ENCODE data around the gene MORN3. TPM values are rescaled to one million over a fixed set of nuclear protein-coding genes. Genes with fewer than 3 reads are reported as not detected.
A peak's percentile ranks its signal among the peaks of the same experiment; 100 is the strongest.
"Not testable (repeated sequence)": the region's sequence is repeated elsewhere in the genome, so short reads cannot be mapped to it uniquely, and the experiment has no call there.

MORN3 gene
- polyA plus RNA-seq, 1 donor (not counting 4 experiments of a cell fraction or from before 2014, with no cell fraction given): 0.30 TPM

DNA sequence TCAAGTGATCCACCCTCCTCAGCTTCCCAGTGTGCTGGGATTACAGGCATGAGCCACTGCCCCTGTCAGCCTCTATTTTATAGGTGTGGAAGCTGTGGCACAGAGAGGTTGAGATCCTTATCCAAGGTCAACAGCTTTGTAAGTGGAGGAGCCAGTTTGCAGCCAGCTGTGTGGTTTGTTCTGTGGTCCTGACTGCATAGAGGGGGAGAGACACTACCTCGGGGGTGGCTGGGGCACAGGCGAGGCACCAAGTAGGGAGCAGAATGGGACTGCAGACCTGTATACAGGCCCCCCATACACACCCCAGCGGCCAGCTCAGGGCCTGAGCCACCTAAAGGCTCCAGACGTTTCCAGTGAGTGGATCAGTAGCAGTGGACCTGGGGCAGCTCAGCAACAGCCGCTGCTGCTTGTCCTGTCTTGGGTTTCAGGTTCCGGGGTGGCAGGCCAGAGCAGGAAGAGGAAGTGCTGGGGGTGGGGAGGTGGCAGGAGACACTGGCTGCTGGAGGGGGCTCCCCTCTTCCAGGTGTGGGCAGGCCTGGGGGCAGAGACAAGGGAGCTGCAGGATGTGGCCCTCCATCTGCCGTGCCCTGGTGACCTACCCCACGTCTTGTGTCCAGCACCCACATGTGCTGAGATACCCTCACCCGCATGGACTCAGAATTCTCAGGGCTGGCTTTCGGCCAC, 32.1 kb downstream of the MORN3 start:
- H2AFZ ChIP-seq (ENCODE audit: control insufficient read depth, low read length): peak overlapping the region; percentile 12
- peaks cover 25% of the 10 kb centered on the region for H3K4me1 ChIP-seq (ENCODE audit: control insufficient read depth, extremely low read depth, insufficient read depth, low read length)
- dilution Hi-C loops (cut with MboI; ENCODE audit: extremely low pct_ligation_motif_present, low sequenced_read_pairs): no loop called here
- no peak for FAIRE-seq
- TF ChIP-seq EZH2 (IDR thresholded peaks at IDR 0.05; ENCODE audit: low read length): no peak
- no peaks in the 10 kb centered on the region for H3K27me3 ChIP-seq (ENCODE audit: control insufficient read depth, extremely low read depth, insufficient read depth, low read length)
- H4K20me1 ChIP-seq (ENCODE audit: control insufficient read depth, extremely low read depth, insufficient read depth, low read length): peaks cover 2% of the 10 kb centered on the region
- H3K9me3 ChIP-seq (ENCODE audit: control insufficient read depth, low read depth, low read length): no peaks in the 10 kb centered on the region
- no peaks in the 10 kb centered on the region for H3K9me1 ChIP-seq (ENCODE audit: control insufficient read depth, extremely low read depth, insufficient read depth, low read length)
- DNase-seq (ENCODE audit: low read depth, low spot score): no peak
- no peak overlapping the region for H3K4me3 ChIP-seq (ENCODE audit: control insufficient read depth in 2 of 3, extremely low read depth in 1 of 3, insufficient read depth in 2 of 3, low read depth in 1 of 3, low read length in 3 of 3)
- no peak overlapping the region for H3K4me2 ChIP-seq (ENCODE audit: control insufficient read depth, extremely low read depth, insufficient read depth, low read depth, low read length)
- no peak overlapping the region for H3K9ac ChIP-seq (ENCODE audit: control insufficient read depth, extremely low read depth, insufficient read depth, low read length)
- H3K36me3 ChIP-seq (ENCODE audit: control insufficient read depth in 2 of 2, extremely low read depth in 1 of 2, insufficient read depth in 2 of 2, low read length in 2 of 2): peaks cover 5 to 9% of the 10 kb centered on the region in 2 experiments
- peaks cover 45% of the 10 kb centered on the region for H3K79me2 ChIP-seq (ENCODE audit: control insufficient read depth, insufficient read depth, low read length)
- H3K27ac ChIP-seq (ENCODE audit: control insufficient read depth, insufficient read depth, low read length): no peak overlapping the region

DNA sequence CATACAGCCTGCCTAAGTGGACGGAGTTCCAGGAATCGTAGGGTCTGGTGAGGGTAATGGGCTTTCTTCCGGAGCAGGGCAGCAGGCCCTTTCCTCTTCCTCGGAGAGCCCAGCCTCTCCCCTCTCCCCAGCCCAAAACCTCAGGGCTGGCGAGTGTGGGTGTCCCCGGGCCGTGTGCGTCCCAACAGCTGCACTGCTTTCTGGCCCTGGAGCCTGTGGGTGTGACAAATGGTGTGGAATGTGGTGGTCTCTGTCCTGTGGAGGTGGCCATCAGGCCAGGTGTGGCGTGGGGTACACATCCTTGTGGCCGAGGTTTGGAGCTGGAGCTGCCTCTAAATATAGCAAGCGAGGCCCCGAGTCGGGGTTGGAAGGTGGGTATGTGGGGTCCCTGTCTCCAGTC, 34.6 kb downstream of the MORN3 start:
- H2AFZ ChIP-seq (ENCODE audit: control insufficient read depth, low read length): peak overlapping the region; percentile 12
- DNase-seq (ENCODE audit: low read depth, low spot score) (no peak), FAIRE-seq (no peak)
- peaks cover 4 to 15% of the 10 kb centered on the region in 2 experiments for H3K36me3 ChIP-seq (ENCODE audit: control insufficient read depth in 2 of 2, extremely low read depth in 1 of 2, insufficient read depth in 2 of 2, low read length in 2 of 2)
- H3K4me3 ChIP-seq (ENCODE audit: control insufficient read depth in 2 of 3, extremely low read depth in 1 of 3, insufficient read depth in 2 of 3, low read depth in 1 of 3, low read length in 3 of 3): no peak overlapping the region
- no peaks in the 10 kb centered on the region for H3K27me3 ChIP-seq (ENCODE audit: control insufficient read depth, extremely low read depth, insufficient read depth, low read length)
- H3K4me1 ChIP-seq (ENCODE audit: control insufficient read depth, extremely low read depth, insufficient read depth, low read length): peaks cover 31% of the 10 kb centered on the region
- no peaks in the 10 kb centered on the region for H4K20me1 ChIP-seq (ENCODE audit: control insufficient read depth, extremely low read depth, insufficient read depth, low read length)
- TF ChIP-seq, protein P1, sequence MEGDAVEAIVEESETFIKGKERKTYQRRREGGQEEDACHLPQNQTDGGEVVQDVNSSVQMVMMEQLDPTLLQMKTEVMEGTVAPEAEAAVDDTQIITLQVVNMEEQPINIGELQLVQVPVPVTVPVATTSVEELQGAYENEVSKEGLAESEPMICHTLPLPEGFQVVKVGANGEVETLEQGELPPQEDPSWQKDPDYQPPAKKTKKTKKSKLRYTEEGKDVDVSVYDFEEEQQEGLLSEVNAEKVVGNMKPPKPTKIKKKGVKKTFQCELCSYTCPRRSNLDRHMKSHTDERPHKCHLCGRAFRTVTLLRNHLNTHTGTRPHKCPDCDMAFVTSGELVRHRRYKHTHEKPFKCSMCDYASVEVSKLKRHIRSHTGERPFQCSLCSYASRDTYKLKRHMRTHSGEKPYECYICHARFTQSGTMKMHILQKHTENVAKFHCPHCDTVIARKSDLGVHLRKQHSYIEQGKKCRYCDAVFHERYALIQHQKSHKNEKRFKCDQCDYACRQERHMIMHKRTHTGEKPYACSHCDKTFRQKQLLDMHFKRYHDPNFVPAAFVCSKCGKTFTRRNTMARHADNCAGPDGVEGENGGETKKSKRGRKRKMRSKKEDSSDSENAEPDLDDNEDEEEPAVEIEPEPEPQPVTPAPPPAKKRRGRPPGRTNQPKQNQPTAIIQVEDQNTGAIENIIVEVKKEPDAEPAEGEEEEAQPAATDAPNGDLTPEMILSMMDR (optimal IDR thresholded peaks at IDR 0.05 in 1 of 3, IDR thresholded peaks at IDR 0.05 in 1 of 3, conservative IDR thresholded peaks at IDR 0.05 in 1 of 3; ENCODE audit: extremely low read depth in 1 of 3, insufficient read depth in 2 of 3, low read length in 3 of 3): no peak
- TF ChIP-seq EZH2 (IDR thresholded peaks at IDR 0.05; ENCODE audit: low read length): no peak
- H3K9me1 ChIP-seq (ENCODE audit: control insufficient read depth, extremely low read depth, insufficient read depth, low read length): no peaks in the 10 kb centered on the region
- H3K9ac ChIP-seq (ENCODE audit: control insufficient read depth, extremely low read depth, insufficient read depth, low read length): peak overlapping the region; percentile 62
- peaks cover 58% of the 10 kb centered on the region for H3K79me2 ChIP-seq (ENCODE audit: control insufficient read depth, insufficient read depth, low read length)
- H3K4me2 ChIP-seq (ENCODE audit: control insufficient read depth, extremely low read depth, insufficient read depth, low read depth, low read length): peak overlapping the region; percentile 69
- peak overlapping the region; percentile 47 for H3K27ac ChIP-seq (ENCODE audit: control insufficient read depth, insufficient read depth, low read length)
- dilution Hi-C loops (cut with MboI; ENCODE audit: extremely low pct_ligation_motif_present, low sequenced_read_pairs): no loop called here
- H3K9me3 ChIP-seq (ENCODE audit: control insufficient read depth, low read depth, low read length): no peaks in the 10 kb centered on the region

DNA sequence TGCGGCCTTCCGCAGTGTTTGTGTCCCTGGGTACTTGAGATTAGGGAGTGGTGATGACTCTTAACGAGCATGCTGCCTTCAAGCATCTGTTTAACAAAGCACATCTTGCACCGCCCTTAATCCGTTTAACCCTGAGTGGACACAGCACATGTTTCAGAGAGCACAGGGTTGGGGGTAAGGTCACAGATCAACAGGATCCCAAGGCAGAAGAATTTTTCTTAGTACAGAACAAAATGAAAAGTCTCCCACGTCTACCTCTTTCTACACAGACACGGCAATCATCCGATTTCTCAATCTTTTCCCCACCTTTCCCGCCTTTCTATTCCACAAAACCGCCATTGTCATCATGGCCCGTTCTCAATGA, 35.6 kb downstream of the MORN3 start:
- H4K20me1 ChIP-seq (ENCODE audit: control insufficient read depth, extremely low read depth, insufficient read depth, low read length); H3K27ac ChIP-seq (ENCODE audit: control insufficient read depth, insufficient read depth, low read length); DNase-seq (ENCODE audit: low read depth, low spot score); FAIRE-seq; H3K4me3 ChIP-seq (ENCODE audit: control insufficient read depth in 2 of 3, extremely low read depth in 1 of 3, insufficient read depth in 2 of 3, low read depth in 1 of 3, low read length in 3 of 3); H3K4me2 ChIP-seq (ENCODE audit: control insufficient read depth, extremely low read depth, insufficient read depth, low read depth, low read length); H2AFZ ChIP-seq (ENCODE audit: control insufficient read depth, low read length); dilution Hi-C loops (cut with MboI; ENCODE audit: extremely low pct_ligation_motif_present, low sequenced_read_pairs); H3K9me3 ChIP-seq (ENCODE audit: control insufficient read depth, low read depth, low read length); H3K27me3 ChIP-seq (ENCODE audit: control insufficient read depth, extremely low read depth, insufficient read depth, low read length); H3K9me1 ChIP-seq (ENCODE audit: control insufficient read depth, extremely low read depth, insufficient read depth, low read length); H3K9ac ChIP-seq (ENCODE audit: control insufficient read depth, extremely low read depth, insufficient read depth, low read length): not testable (repeated sequence)
- Histone ChIP-seq H3K4me1 (ENCODE audit: control insufficient read depth, extremely low read depth, insufficient read depth, low read length) (peaks cover 41% of the 10 kb centered on the region), H3K79me2 (ENCODE audit: control insufficient read depth, insufficient read depth, low read length) (peaks cover 62% of the 10 kb centered on the region), H3K36me3 (ENCODE audit: control insufficient read depth in 2 of 2, extremely low read depth in 1 of 2, insufficient read depth in 2 of 2, low read length in 2 of 2) (peaks cover 4 to 15% of the 10 kb centered on the region in 2 experiments)

Measured in keratinocyte (primary cell).